ENCODE measurements around the gene CPSF3.

DNA sequence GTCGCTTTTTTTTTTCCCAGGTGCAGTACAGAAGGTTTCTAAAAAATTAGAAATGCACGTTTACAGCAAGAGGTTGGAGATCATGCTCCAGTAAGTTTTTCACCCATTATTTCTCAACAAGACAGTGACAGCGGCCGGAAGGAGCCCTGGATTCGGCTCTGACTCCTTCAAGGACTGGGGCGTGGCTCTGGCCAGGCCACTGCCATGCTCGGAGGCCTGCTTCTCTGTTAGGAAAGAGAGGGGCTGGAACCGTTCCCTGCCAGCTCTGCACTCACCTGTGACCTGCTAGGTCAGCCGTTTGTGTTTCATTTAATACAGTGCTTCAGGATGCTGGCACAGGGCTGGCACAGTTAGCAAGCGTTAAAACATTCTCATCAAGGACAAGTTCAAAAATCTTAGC is 44.2 kb downstream of the CPSF3 start:
- TF ChIP-seq TARDBP (IDR thresholded peaks at IDR 0.05): no peak
- no peak for TF ChIP-seq SUZ12 (IDR thresholded peaks at IDR 0.05)
- no peak for TF ChIP-seq BHLHE40 (IDR thresholded peaks at IDR 0.05; ENCODE audit: borderline replicate concordance)
- no peak for TF ChIP-seq PKNOX1 (IDR thresholded peaks at IDR 0.05)
- TF ChIP-seq FOXK2 (IDR thresholded peaks at IDR 0.05): no peak

All from HEK293T (cell line).